Astrocyte (in vitro differentiated cells and primary cell): ENCODE measurements around the gene PRSS57.

Source experiments
- EZH2 ChIP-seq: IDR thresholded peaks from 2 replicates; pipeline ENCODE4 v1.6.1; 2012; ENCODE audit warnings: mild to moderate bottlenecking, low read length, inconsistent platforms; ENCODE audit not compliant: insufficient read depth
- TF ChIP-seq, protein P1 (sequence below): IDR thresholded peaks from 2 replicates; pipeline ENCODE4 v1.5.1; 2011; ENCODE audit warnings: low read depth, mild to moderate bottlenecking, inconsistent platforms, low read length, moderate library complexity; ENCODE audit not compliant: insufficient read depth

DNA sequence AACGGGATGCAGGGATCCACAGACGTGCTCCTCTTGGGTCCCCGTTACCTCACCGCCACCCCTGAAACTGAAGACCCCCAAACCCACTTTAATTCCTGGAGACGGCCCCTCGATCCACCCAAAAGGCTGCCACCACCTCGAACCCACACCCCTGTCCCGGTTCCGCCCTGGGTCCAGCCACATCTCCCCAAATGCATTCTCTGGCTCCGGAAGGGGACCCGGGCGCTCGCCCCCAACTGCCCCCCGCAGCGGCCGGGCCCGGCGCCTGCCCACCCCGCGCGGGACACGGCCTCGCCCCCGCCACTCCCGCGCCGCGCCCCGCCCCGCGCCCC is 19.3 kb downstream of the PRSS57 start:
- TF ChIP-seq EZH2, result no peak
- TF ChIP-seq, protein P1, sequence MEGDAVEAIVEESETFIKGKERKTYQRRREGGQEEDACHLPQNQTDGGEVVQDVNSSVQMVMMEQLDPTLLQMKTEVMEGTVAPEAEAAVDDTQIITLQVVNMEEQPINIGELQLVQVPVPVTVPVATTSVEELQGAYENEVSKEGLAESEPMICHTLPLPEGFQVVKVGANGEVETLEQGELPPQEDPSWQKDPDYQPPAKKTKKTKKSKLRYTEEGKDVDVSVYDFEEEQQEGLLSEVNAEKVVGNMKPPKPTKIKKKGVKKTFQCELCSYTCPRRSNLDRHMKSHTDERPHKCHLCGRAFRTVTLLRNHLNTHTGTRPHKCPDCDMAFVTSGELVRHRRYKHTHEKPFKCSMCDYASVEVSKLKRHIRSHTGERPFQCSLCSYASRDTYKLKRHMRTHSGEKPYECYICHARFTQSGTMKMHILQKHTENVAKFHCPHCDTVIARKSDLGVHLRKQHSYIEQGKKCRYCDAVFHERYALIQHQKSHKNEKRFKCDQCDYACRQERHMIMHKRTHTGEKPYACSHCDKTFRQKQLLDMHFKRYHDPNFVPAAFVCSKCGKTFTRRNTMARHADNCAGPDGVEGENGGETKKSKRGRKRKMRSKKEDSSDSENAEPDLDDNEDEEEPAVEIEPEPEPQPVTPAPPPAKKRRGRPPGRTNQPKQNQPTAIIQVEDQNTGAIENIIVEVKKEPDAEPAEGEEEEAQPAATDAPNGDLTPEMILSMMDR, result no peak
